Ovary (tissue), 3 donors: ENCODE measurements around the gene C10orf88.

ENCODE experiments used
- CTCF ChIP-seq, 3 donors: fragments of 450-650 bp in 2 of 3; fragments of 200-600 bp in 1 of 3; IDR thresholded peaks; one replicate each; pipeline versions ENCODE4 v1.5.1 to v1.8.0; 2016 to 2022; ENCODE audit warnings: antibody characterized with exemption in 3 of 3, mild to moderate bottlenecking in 1 of 3
- EP300 ChIP-seq: sonication (generic); formaldehyde crosslinking; IDR thresholded peaks from one replicate; pipeline ENCODE4 v1.6.1; 2017; ENCODE audit warnings: antibody characterized with exemption
- POLR2A ChIP-seq: fragments of 450-650 bp; IDR thresholded peaks from one replicate; pipeline ENCODE4 v1.6.1; 2017; ENCODE audit warnings: antibody characterized with exemption, mild to moderate bottlenecking, moderate library complexity
- donor health status: DM: no; HTN: no; CAD: no.

- TF ChIP-seq CTCF (IDR thresholded peaks at IDR 0.05) (no peak), POLR2A (no peak), EP300 (no peak)
Observed at GRCh38 chr10:122988501-122988900, 34.5 kb upstream of the C10orf88 start.
